Sigmoid colon (tissue), 4 donors: ENCODE measurements around the gene FBXL7.

ENCODE experiments used
- POLR2A ChIP-seq, 2 donors: fragments of 450-650 bp; IDR thresholded peaks; one replicate each; pipeline ENCODE4 v1.6.1; 2016; ENCODE audit warnings: antibody characterized with exemption in 2 of 2, mild to moderate bottlenecking in 2 of 2, moderate library complexity in 2 of 2
- POLR2AphosphoS5 ChIP-seq, 4 donors: sonication (generic); formaldehyde crosslinking; IDR thresholded peaks; one replicate each; pipeline ENCODE4 v1.6.1; 2017; ENCODE audit warnings: antibody characterized with exemption in 4 of 4
- TF ChIP-seq, protein P1 (sequence below), 4 experiments: fragments of 450-650 bp in 3 of 4; fragments of 200-600 bp in 1 of 4; IDR thresholded peaks; one replicate each; pipeline ENCODE4 v1.5.1; 2016 to 2019; ENCODE audit warnings: antibody characterized with exemption in 4 of 4, mild to moderate bottlenecking in 3 of 4, moderate library complexity in 2 of 4

DNA sequence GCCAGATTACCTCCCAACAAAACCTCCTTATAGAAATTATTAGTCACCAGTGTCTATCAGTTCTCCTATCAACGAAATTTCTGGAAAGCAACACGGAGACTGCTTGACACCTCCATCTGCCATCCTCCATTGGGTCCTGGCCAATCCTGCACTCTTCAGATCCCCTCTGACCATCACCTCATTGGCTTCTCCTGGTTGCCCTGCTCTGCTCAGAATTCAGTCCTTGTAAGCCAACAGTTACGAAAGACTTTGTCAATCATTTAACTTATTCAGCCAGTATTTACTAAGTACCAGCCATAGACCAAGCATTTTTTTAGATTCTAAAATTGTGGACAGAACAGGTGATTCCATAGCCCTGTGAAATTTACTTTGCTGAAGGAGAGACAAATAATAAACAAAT lies 451.1 kb downstream of the FBXL7 start:
- TF ChIP-seq, protein P1, sequence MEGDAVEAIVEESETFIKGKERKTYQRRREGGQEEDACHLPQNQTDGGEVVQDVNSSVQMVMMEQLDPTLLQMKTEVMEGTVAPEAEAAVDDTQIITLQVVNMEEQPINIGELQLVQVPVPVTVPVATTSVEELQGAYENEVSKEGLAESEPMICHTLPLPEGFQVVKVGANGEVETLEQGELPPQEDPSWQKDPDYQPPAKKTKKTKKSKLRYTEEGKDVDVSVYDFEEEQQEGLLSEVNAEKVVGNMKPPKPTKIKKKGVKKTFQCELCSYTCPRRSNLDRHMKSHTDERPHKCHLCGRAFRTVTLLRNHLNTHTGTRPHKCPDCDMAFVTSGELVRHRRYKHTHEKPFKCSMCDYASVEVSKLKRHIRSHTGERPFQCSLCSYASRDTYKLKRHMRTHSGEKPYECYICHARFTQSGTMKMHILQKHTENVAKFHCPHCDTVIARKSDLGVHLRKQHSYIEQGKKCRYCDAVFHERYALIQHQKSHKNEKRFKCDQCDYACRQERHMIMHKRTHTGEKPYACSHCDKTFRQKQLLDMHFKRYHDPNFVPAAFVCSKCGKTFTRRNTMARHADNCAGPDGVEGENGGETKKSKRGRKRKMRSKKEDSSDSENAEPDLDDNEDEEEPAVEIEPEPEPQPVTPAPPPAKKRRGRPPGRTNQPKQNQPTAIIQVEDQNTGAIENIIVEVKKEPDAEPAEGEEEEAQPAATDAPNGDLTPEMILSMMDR (IDR thresholded peaks at IDR 0.05): no peak
- TF ChIP-seq POLR2A (IDR thresholded peaks at IDR 0.05) (no peak), POLR2AphosphoS5 (IDR thresholded peaks at IDR 0.05) (no peak)
